Measurements from ENCODE around the gene HDAC9.

DNA sequence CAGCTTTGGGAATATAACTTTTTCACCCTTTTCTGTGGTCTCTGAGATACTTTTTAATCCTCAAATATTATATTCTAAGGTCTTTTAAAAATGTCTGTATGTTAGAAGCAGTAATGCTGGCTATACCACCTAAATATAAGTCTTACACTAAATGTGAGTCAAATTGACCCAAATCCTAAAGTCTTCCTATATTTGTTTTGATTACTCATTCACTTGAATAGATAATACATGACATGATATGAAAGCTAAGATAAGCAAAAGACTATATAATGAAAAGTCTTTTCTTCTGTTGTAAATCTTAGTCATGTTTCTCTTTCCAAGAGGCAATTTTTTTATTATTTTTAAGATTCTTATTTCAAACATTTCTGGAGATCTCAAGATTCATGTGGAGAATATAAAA is 64.2 kb downstream of the HDAC9 start:
- TF ChIP-seq, protein P1, sequence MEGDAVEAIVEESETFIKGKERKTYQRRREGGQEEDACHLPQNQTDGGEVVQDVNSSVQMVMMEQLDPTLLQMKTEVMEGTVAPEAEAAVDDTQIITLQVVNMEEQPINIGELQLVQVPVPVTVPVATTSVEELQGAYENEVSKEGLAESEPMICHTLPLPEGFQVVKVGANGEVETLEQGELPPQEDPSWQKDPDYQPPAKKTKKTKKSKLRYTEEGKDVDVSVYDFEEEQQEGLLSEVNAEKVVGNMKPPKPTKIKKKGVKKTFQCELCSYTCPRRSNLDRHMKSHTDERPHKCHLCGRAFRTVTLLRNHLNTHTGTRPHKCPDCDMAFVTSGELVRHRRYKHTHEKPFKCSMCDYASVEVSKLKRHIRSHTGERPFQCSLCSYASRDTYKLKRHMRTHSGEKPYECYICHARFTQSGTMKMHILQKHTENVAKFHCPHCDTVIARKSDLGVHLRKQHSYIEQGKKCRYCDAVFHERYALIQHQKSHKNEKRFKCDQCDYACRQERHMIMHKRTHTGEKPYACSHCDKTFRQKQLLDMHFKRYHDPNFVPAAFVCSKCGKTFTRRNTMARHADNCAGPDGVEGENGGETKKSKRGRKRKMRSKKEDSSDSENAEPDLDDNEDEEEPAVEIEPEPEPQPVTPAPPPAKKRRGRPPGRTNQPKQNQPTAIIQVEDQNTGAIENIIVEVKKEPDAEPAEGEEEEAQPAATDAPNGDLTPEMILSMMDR (IDR thresholded peaks at IDR 0.05): no peak
- no peak for TF ChIP-seq ZFX (IDR thresholded peaks at IDR 0.05; ENCODE audit: borderline replicate concordance)

Measured in 22Rv1 (cell line).